Activated CD8-positive, alpha-beta memory T cell treated with anti-CD3 and anti-CD28 coated beads for 1 hour (primary cell): ENCODE data around the gene KMT2D.

Experiments used
- DNase-seq, 2 donors: peaks; one replicate each; pipeline ENCODE4 v3.0.0-alpha.2; 2020; ENCODE audit warnings: low read depth in 1 of 2; ENCODE audit errors: extremely low read depth in 1 of 2

KMT2D gene

DNA sequence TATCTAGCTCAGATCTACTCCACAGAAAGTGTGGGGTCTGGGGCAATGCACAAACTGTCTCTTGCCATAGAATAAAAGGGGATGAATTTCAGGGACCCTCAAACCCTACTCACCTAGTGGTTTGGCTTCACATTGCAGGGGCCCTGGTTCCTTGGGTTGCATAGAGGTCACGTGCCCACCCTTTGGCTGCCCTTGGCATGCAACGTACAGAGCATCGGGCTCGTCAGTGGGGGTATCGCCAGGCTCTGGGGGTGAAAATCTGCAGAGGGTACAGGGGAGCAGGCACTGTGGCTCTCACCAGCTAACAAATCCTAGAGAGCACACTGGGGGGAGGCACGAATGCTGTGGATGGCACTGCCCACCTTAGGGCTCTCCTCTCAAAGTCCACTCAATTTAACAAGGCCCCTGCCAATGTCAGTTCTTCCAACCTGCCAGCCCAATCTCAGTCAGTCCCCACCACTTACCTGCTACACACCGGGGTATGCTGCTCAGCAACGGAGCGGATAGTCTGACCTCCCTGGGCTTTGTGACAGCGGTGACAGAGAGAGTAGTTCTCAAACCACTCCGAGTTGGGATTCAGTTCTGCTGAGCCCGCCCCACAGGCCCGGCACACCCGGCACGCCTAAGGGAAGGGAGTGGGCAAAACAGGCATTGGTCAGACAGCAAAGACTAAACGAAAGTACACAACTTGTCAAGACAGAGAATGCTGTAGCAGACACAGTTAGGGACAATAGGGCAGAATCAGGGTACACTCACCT, 8.0 kb downstream of the KMT2D start:
- no peak for DNase-seq

DNA sequence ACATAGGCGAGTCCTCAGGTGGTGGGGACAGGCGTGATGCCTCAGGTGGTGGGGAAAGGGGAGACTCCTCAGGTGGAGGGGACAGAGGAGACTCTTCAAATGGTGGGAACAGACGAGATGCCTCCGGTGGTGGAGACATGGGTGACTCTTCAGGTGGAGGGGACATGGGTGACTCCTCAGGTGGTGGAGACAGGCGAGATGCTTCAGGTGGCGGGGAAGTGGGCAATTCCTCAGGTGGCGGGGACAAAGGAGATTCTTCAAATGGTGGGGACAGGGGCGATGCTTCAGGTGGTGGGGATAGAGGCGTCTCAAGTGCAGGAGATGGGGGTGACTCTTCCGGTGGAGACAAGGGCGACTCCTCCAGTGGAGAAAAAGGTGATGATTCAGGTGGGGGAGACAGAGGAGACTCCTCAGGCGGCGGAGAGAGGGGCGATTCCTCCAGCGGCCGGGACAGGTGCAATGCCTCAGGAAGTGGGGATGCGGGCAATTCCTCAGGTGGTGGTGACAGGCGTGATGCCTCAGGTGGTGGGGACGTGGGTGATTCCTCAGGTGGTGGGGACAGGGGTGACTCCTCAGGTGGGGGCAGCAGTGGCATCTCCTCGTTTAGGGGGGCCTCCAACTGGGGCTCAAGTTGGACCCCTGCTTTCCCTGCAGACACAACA, 8.7 kb downstream of the KMT2D start:
- no peak for DNase-seq

GRCh38 chr12:49051373-49051764, 9.2 kb downstream of the KMT2D start:
- DNase-seq, result no peak

DNA sequence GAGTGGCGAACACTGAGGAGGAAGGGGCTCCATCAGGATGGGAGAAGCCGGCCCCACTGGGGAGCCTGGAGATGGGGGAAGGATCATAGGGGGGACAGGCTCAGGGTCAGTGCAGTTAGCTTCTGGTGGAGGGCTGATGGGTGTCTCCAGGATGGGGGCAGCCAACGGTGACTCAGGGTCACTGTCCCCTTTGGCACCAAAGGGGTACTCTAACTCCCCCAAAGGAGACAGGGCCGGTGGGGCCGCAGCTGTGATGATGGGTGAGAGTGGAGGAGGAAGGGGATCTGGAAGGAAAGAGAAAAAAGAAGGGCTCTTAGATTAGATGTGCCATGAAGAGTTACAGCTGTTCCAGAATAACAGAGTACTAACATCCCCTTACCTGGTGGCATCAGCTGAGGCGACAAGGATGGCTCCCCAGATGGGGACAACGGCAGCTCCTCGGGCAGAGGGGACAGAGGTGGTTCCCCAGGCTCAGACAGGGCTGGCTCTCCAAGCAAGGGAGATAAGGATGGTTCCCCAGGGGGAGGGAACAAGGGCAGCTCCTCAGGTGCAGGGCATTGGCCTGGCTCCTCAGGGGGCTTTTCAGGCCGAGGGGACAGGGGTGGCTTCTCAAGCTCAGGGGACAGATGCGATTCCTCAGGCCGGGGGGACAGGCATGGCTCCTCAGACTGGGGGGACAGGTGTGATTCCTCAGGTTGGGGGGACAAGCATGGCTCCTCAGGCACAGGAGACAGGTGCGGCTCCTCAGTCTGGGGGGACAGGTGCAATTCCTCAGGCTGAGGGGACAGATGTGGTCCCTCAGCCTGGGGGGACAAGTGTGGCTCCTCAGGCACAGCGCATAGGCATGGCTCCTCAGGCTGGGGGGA, 9.9 kb downstream of the KMT2D start:
- DNase-seq, result no peak

GRCh38 chr12:49049566-49050224, 10.9 kb downstream of the KMT2D start:
- no peak for DNase-seq

DNA sequence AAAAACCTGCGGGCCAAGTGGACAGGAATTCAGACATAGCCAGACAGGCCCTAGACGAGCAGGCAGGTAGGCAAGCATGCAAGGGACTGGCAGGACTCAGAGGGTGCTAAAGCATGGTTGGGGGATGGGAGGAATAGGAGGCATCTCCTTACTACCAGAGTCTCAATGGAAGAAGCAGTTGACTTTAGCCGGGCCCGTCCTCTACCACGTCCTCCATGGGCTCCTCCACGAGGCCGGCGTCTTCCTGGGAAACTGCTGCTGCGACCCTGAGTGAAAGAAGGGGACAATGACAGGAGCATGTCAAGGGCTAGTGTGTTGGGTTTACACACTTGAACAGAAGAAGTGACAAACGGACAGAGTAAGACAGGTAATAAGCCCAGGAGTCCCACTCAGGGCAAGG, 11.6 kb downstream of the KMT2D start:
- DNase-seq, result no peak

DNA sequence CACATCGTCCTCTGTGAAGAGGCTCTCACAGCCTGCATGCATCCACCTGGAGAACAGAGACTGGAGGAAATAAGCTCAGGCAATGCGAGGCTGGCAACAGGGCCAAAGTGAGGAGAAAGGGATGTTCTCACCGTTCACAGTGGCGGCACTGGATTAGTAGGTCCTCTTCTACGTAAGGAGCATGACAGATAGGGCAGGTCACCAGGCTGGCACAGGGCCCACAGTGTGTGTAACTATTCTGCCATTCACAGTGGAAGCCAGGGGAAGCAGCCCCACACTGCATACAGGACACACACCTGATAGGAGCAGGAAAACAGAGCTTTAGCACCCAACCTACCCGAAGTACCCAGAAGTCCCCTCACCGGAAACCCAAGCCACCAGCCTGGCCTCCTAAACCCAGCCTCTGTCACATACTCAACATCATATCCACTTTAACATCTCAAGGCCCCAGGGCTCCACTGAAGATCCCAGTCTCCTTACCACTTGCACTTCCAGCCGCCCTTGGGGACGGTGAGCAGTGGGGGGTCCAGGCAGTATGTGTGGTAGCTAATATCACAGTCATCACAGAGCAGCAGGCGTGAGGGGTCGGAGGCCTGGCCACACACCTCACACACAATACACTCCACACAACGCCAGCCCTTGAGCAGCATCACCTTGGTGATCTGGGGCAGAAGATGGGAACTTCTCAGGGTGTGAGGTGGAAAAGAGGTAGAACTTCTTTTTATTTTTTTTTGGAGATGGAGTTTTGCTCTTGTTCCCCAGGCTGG, 14.3 kb downstream of the KMT2D start:
- DNase-seq, result no peak

DNA sequence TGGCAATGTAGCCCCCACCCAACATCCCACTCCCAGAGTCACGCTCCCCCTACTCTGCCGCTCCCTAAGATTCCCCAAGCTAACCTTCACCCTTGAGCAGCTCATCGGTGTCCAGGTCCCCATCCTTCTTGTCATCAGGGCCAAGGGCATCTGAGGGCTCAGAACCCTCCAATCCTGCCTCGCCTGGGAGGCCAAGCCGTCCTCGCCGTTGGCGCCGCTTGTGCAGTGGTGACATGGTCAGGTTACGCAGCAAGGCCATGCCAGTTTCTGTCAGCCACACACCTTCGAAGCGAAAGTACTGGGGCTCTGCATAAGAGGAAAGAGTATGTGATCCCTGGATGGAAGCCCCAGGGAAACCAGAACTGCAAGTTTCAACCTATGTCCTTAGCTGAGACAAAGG, 15.9 kb downstream of the KMT2D start:
- no peak for DNase-seq

DNA sequence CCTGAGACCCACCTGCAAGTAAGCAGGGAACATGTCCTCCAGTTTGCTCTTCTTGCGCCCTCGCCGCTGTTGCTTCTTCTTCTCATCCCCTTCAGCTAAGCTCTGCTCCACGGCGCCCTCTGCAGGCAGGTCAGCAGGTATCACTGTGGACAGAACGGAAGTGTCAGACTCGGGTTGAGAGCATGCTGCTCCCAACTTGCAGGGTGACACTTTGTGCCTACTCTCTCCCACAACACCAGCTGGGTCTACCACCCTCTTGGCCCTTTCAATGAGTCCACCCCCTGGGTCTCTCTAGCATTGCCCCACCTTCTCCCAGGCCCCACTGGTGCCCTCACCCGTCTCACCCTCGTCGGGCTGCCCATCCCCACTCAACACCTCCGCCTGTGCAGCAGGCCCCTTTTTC, 16.7 kb downstream of the KMT2D start:
- DNase-seq, result peak; percentile 72 to 75

- DNase-seq, result no peak
Measured at GRCh38 chr12:49043241-49043640, 17.4 kb downstream of the KMT2D start.

GRCh38 chr12:49041881-49042484, 18.6 kb downstream of the KMT2D start:
- no peak for DNase-seq

- DNase-seq, result no peak
Measured at GRCh38 chr12:49041036-49041880, 19.3 kb downstream of the KMT2D start.

- DNase-seq, result no peak
Measured at GRCh38 chr12:49040364-49040855, 20.2 kb downstream of the KMT2D start.

DNA sequence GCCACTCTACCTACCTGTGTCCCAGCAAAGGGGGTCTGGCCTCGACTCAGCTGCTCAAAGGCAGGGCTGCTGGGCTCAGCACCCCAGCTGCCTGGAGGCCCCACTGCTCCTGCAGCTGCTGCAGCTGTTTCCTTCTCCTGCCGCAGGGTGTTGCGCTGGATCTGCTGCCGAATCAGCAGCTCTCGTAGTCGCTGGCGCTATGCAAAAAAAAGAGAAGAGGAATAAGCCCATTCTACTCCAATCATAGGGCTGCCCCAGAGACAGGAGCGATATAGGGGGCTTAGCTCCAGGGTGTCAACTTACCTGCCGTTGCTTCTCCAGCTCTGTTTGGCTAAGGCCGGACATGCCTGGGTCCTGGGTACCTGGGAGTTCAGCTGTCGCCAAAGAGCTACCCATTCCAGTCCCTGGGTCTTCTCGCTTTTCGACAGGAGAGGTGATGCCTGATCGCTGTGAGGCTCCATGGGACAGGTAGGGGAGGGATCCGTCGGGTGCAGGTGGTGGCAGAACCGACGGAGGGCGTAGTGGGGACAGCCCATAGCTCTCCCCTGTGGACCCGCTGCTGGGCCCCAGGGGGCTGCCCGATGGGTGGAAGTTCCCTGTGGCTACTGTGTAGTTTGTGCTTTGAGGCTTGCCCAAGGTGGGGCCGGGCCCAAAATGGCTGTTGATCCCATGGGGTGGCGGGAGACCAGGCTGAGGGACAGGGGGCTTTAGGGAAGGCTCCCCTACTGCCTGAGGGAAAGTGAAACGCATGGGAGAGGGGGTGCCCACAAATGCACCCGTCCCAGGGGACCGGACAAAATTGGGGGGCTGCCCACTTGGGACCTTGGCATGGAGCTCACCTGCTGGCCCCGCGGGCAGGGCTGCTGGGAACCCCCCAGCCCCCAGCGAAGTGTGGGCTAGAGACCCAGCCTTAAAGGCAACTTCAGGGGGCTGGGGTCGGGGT, 20.9 kb downstream of the KMT2D start:
- DNase-seq, result no peak

GRCh38 chr12:49038291-49038955, 22.2 kb downstream of the KMT2D start:
- DNase-seq, result no peak

GRCh38 chr12:49037947-49038237, 22.7 kb downstream of the KMT2D start:
- no peak for DNase-seq

DNA sequence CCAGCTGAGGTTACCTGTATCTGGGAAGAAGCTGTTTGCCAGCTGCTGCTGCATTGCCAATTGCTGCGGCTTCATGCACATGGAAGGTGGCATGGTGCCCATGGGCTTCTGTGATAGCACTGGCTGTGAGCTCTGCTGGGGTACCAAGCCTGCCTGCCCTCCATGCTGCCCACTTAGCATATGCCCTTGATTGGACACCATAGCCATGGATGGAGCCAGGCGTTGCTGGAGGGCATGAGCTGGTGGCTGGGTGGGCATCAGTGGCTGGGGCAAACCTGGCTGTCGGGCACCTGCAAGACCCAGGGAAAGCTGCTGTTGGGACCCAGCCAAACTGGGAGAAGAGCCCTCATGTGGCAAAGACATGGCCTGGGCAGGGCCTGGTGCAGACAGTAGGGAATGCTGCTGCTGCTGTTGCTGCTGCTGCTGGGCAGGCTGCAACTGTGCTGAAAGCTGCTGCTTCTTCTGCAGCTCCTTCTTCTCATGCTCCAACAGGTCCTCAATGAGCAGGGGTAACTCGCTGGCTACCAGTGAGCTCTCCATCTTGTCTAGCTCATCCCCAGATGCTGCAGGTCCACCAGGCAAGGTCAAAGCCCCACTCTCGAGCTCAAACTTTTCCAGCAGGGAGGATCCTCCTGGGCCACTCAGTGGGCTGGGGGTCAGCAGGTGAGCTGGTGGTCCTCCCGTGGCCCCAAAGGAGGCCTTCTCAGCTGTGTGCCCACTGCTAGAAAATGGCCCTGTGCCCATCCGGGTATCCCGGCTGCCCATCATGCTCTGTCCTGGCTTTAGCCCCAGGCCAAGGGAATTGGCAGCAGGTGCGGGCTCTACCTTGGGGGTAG, 23.3 kb downstream of the KMT2D start:
- DNase-seq, result no peak
